OCI-LY1 (cell line): ENCODE results near the gene SLC39A2.

Source experiments
- H2AFZ ChIP-seq: fragments of 200-600 bp; sonication (generic), shearing (Covaris generic); 2 replicates; pipeline ENCODE4 v1.6.0; 2014; ENCODE audit warnings: antibody characterized with exemption, mild to moderate bottlenecking, low read length
- H3F3A ChIP-seq: fragments of 200-600 bp; sonication (generic), shearing (Covaris generic); 2 replicates; pipeline ENCODE4 v1.6.0; 2014; ENCODE audit warnings: mild to moderate bottlenecking, antibody characterized with exemption, low read length, moderate library complexity; ENCODE audit not compliant: insufficient read depth
- H3K27ac ChIP-seq: fragments of 200-600 bp; sonication (generic); 2 replicates; pipeline ENCODE4 v1.5.1; 2014; ENCODE audit warnings: low read length, mixed run types, mild to moderate bottlenecking, low read depth; ENCODE audit not compliant: poor library complexity, severe bottlenecking
- H3K27me3 ChIP-seq: fragments of 200-600 bp; sonication (generic); 2 replicates; pipeline ENCODE4 v1.6.0; 2014; ENCODE audit warnings: antibody characterized with exemption, mild to moderate bottlenecking, low read length, moderate library complexity; ENCODE audit not compliant: insufficient read depth
- H3K36me3 ChIP-seq: fragments of 200-600 bp; sonication (generic); 2 replicates; pipeline ENCODE4 v1.6.1; 2014; ENCODE audit warnings: mild to moderate bottlenecking, antibody characterized with exemption, low read length, moderate library complexity, mixed read lengths; ENCODE audit not compliant: insufficient read depth
- H3K4me1 ChIP-seq: fragments of 200-600 bp; sonication (generic); 2 replicates; pipeline ENCODE4 v1.5.1; 2014; ENCODE audit warnings: mild to moderate bottlenecking, low read length, moderate library complexity; ENCODE audit not compliant: insufficient read depth, severe bottlenecking
- H3K4me2 ChIP-seq: fragments of 200-600 bp; sonication (generic), shearing (Covaris generic); 2 replicates; pipeline ENCODE4 v1.6.1; 2014; ENCODE audit warnings: low read length
- H3K4me3 ChIP-seq: fragments of 200-600 bp; sonication (generic); 2 replicates; pipeline ENCODE4 v1.5.1; 2014; ENCODE audit warnings: low read length, low read depth, mild to moderate bottlenecking, mixed read lengths; ENCODE audit not compliant: poor library complexity, severe bottlenecking
- H3K79me2 ChIP-seq: fragments of 200-600 bp; shearing (Covaris generic); 2 replicates; pipeline ENCODE4 v1.6.1; 2016; ENCODE audit warnings: mixed run types, low read length, mixed read lengths; ENCODE audit not compliant: insufficient read depth
- H3K9ac ChIP-seq: fragments of 200-600 bp; sonication (generic), shearing (Covaris generic); 2 replicates; pipeline ENCODE4 v1.6.1; 2014; ENCODE audit warnings: mild to moderate bottlenecking, low read length, mixed read lengths
- H3K9me2 ChIP-seq: fragments of 200-600 bp; sonication (generic), shearing (Covaris generic); 2 replicates; pipeline ENCODE4 v1.6.1; 2014; ENCODE audit warnings: low read depth, mild to moderate bottlenecking, low read length, mixed read lengths
- H3K9me3 ChIP-seq: fragments of 200-600 bp; shearing (Covaris generic); 2 replicates; pipeline ENCODE4 v1.6.1; 2014; ENCODE audit warnings: low read length, mixed read lengths
- H4K20me1 ChIP-seq: fragments of 200-600 bp; sonication (generic), shearing (Covaris generic); 2 replicates; pipeline ENCODE4 v1.6.0; 2016; ENCODE audit warnings: mild to moderate bottlenecking, low read length; ENCODE audit not compliant: insufficient read depth
- CTCF ChIP-seq: fragments of 200-600 bp; sonication (generic), shearing (Covaris generic); IDR thresholded peaks from 2 replicates; pipeline ENCODE4 v1.5.1; 2017; ENCODE audit warnings: mild to moderate bottlenecking, antibody characterized with exemption, low read length, moderate library complexity, mixed read lengths
- EZH2 ChIP-seq: fragments of 200-600 bp; sonication (generic), shearing (Covaris generic); IDR thresholded peaks from 2 replicates; pipeline ENCODE4 v1.8.0; 2017; ENCODE audit warnings: borderline replicate concordance, mixed run types, mild to moderate bottlenecking, antibody characterized with exemption, low read length, moderate library complexity, mixed read lengths

SLC39A2 gene

GRCh38 chr14:21033133-21033698 is 34.1 kb downstream of the SLC39A2 start:
- no peak overlapping the region for H3K4me3 ChIP-seq
- no peaks in the 10 kb centered on the region for H3K79me2 ChIP-seq
- no peak for TF ChIP-seq EZH2
- TF ChIP-seq CTCF, result no peak
- H3K9me3 ChIP-seq, result no peaks in the 10 kb centered on the region
- no peaks in the 10 kb centered on the region for H3F3A ChIP-seq
- no peak overlapping the region for H3K4me2 ChIP-seq
- no peaks in the 10 kb centered on the region for H3K9me2 ChIP-seq
- H2AFZ ChIP-seq, result no peak overlapping the region
- no peaks in the 10 kb centered on the region for H3K27me3 ChIP-seq
- H3K36me3 ChIP-seq, result no peaks in the 10 kb centered on the region
- no peak overlapping the region for H3K9ac ChIP-seq
- no peaks in the 10 kb centered on the region for H3K4me1 ChIP-seq
- H3K27ac ChIP-seq, result no peak overlapping the region
- H4K20me1 ChIP-seq, result no peaks in the 10 kb centered on the region

- no peak within 1 kb of the TSS for H3K4me2 ChIP-seq
These were observed 35.6 kb downstream of the SLC39A2 start, which contains the start of gene RNASE13 for GRCh38 chr14:21034707-21035106. TSS of gene RNASE13 (minus strand) at chr14:21034807. CDS start at chr14:21034288, 519 bp downstream.

GRCh38 chr14:21036751-21037150 is 37.7 kb downstream of the SLC39A2 start:
- Histone ChIP-seq H4K20me1 (no peaks in the 10 kb centered on the region), H3K36me3 (no peaks in the 10 kb centered on the region), H3K4me3 (no peak overlapping the region), H3K9me3 (no peaks in the 10 kb centered on the region), H3K27me3 (no peaks in the 10 kb centered on the region), H3K4me1 (no peaks in the 10 kb centered on the region), H3F3A (no peaks in the 10 kb centered on the region), H3K9ac (no peak overlapping the region), H3K9me2 (no peaks in the 10 kb centered on the region), H3K4me2 (no peak overlapping the region), H3K79me2 (no peaks in the 10 kb centered on the region), H2AFZ (no peak overlapping the region), H3K27ac (no peak overlapping the region)
- no peak for TF ChIP-seq CTCF
- no peak for TF ChIP-seq EZH2

More at GRCh38 chr14:21034707-21035106, 35.6 kb downstream of the SLC39A2 start, which contains the start of gene RNASE13:
- no peak within 1 kb of the TSS for H3K9ac ChIP-seq
- TF ChIP-seq CTCF, result no peak
- TF ChIP-seq EZH2, result no peak
- no peaks in the 10 kb centered on the region for H3K79me2 ChIP-seq
- no peaks in the 10 kb centered on the region for H3K36me3 ChIP-seq
- H3K4me3 ChIP-seq, result no peak within 1 kb of the TSS
- H4K20me1 ChIP-seq, result no peaks in the 10 kb centered on the region
- no peak within 1 kb of the TSS for H3K27ac ChIP-seq
- no peak within 1 kb of the TSS for H2AFZ ChIP-seq
- H3F3A ChIP-seq, result no peaks in the 10 kb centered on the region
- H3K9me3 ChIP-seq, result no peaks in the 10 kb centered on the region
- no peaks in the 10 kb centered on the region for H3K4me1 ChIP-seq
- no peaks in the 10 kb centered on the region for H3K9me2 ChIP-seq
- no peaks in the 10 kb centered on the region for H3K27me3 ChIP-seq
